Measurements from ENCODE around the gene TRIM24. TPM values are rescaled to one million over a fixed set of nuclear protein-coding genes. Genes with fewer than 3 reads are reported as not detected.

TRIM24 gene
- total and polyA plus RNA-seq, 9 donors: 17.0 to 55.6 (median 32.7) TPM

GRCh38 chr7:138610671-138611170, 150.7 kb downstream of the TRIM24 start:
- Histone ChIP-seq H3K27me3 (no peaks in the 10 kb centered on the region), H3K9me3 (no peaks in the 10 kb centered on the region), H3K4me3 (no peak overlapping the region), H3K27ac (peak overlapping the region in 1 of 2 donors; percentile 51), H3K4me1 (ENCODE audit: insufficient read depth) (peaks cover 4% of the 10 kb centered on the region), H3K36me3 (no peaks in the 10 kb centered on the region)
- WGBS, 3 donors: 80 to 83% (median 81%) methylated on average over 7 of the region's 7 CpGs
- intact Hi-C loops (cut with DNase I): no loop called here
- DNase-seq: peak in 4 of 5 donors; percentile 34 to 47 (median 38)
- TF ChIP-seq CTCF (IDR thresholded peaks at IDR 0.05) (no peak), EP300 (IDR thresholded peaks at IDR 0.05) (no peak), POLR2A (IDR thresholded peaks at IDR 0.05) (no peak)

GRCh38 chr7:138613630-138614029, 153.6 kb downstream of the TRIM24 start:
- no peak overlapping the region for H3K27ac ChIP-seq
- H3K36me3 ChIP-seq: no peaks in the 10 kb centered on the region
- H3K4me3 ChIP-seq: no peak overlapping the region
- H3K4me1 ChIP-seq (ENCODE audit: insufficient read depth): peaks cover 4% of the 10 kb centered on the region
- H3K27me3 ChIP-seq: no peaks in the 10 kb centered on the region
- no peaks in the 10 kb centered on the region for H3K9me3 ChIP-seq
- intact Hi-C loops (cut with DNase I): no loop called here
- TF ChIP-seq POLR2A (IDR thresholded peaks at IDR 0.05): no peak
- no peak for TF ChIP-seq EP300 (IDR thresholded peaks at IDR 0.05)
- 97 to 99% (median 97%) methylated on average over 2 of the region's 2 CpGs for WGBS, 3 donors
- no peak for DNase-seq

GRCh38 chr7:138616085-138616484, 156.0 kb downstream of the TRIM24 start:
- no peaks in the 10 kb centered on the region for H3K27me3 ChIP-seq
- no peak for DNase-seq
- TF ChIP-seq POLR2A (IDR thresholded peaks at IDR 0.05): no peak
- TF ChIP-seq EP300 (IDR thresholded peaks at IDR 0.05): no peak
- no peak for TF ChIP-seq CTCF (IDR thresholded peaks at IDR 0.05)
- H3K9me3 ChIP-seq: no peaks in the 10 kb centered on the region
- no peak overlapping the region for H3K4me3 ChIP-seq
- H3K4me1 ChIP-seq (ENCODE audit: insufficient read depth): no peaks in the 10 kb centered on the region
- H3K36me3 ChIP-seq: no peaks in the 10 kb centered on the region
- no peak overlapping the region for H3K27ac ChIP-seq
- WGBS, 3 donors: 93 to 94% (median 93%) methylated on average over 6 of the region's 6 CpGs
- intact Hi-C loops (cut with DNase I): no loop called here

- WGBS, 3 donors: 93 to 98% (median 97%) methylated on average over 10 of the region's 10 CpGs
- intact Hi-C loops (cut with DNase I): no loop called here
- TF ChIP-seq CTCF (IDR thresholded peaks at IDR 0.05) (no peak), POLR2A (IDR thresholded peaks at IDR 0.05) (no peak), EP300 (IDR thresholded peaks at IDR 0.05) (no peak)
Measured at GRCh38 chr7:138618506-138618905, 158.4 kb downstream of the TRIM24 start.

GRCh38 chr7:138618933-138619332, 158.9 kb downstream of the TRIM24 start:
- Histone ChIP-seq H3K4me3 (no peak overlapping the region), H3K9me3 (no peaks in the 10 kb centered on the region), H3K27ac (no peak overlapping the region), H3K36me3 (no peaks in the 10 kb centered on the region), H3K4me1 (ENCODE audit: insufficient read depth) (no peaks in the 10 kb centered on the region), H3K27me3 (no peaks in the 10 kb centered on the region)
- no peak for TF ChIP-seq POLR2A (IDR thresholded peaks at IDR 0.05)
- TF ChIP-seq EP300 (IDR thresholded peaks at IDR 0.05): no peak
- TF ChIP-seq CTCF (IDR thresholded peaks at IDR 0.05): no peak
- intact Hi-C loops (cut with DNase I): no loop called here
- no peak for DNase-seq

More at GRCh38 chr7:138618506-138618905, 158.4 kb downstream of the TRIM24 start:
- Histone ChIP-seq H3K4me3 (no peak overlapping the region), H3K9me3 (no peaks in the 10 kb centered on the region), H3K36me3 (no peaks in the 10 kb centered on the region), H3K27me3 (no peaks in the 10 kb centered on the region), H3K27ac (no peak overlapping the region), H3K4me1 (ENCODE audit: insufficient read depth) (no peaks in the 10 kb centered on the region)
- DNase-seq: no peak

Measured in ovary (tissue), 9 donors.